H4 (cell line): ENCODE data around the gene URI1. TPM values are rescaled to one million over a fixed set of nuclear protein-coding genes. Genes with fewer than 3 reads are reported as not detected.

Experiments
- DNase-seq: peaks from one replicate; pipeline ENCODE4 v3.0.0-alpha.2; 2015; ENCODE audit warnings: low spot score
- total RNA-seq: library from RNA; depleted of rRNA; stranded (reverse); fragments of >200 nt; shearing (Covaris generic); gene quantifications from 2 replicates; pipeline ENCODE4 v1.2.3, GENCODE V29; 2014

Gene URI1
- total RNA-seq, 1 experiment from 2014 or later, result 70.8 TPM

DNA sequence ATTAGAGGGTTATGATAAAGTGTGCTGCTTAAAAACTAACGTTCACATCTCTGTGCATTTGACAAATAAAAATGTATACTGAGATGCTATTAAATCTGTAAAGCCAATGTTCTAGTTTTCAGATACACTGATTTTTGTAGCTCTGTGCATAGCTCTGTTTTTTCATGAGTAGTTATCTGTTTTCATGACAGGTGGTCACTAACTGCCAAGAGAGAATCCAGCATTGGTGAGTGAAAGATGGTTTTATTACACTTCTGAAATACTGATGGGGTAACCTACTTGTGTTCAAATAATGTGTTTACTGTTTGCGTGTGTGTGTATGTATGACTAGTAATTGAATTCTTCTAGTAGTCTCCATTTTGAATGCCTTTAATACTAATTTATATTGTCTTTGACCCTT, 29.0 kb downstream of the URI1 start:
- DNase-seq, result no peak

DNA sequence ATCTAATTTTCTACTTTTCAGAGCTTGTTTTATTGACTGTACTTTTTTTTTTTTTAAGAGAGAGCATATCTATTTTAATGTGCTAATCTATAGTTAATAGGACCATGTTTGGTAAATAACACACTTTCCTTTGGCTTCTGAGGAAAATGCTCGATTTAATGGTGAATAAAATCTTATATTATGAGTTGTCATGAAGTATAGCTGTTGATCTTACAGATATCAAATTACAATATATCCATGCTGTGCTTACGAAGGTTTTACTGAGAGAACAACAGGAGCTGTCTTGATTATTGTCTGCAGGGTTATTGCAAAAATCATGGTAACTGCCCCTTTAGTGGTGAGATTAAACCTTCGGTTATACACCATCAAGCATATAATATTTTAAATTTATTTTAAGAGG, 29.6 kb downstream of the URI1 start:
- no peak for DNase-seq

DNA sequence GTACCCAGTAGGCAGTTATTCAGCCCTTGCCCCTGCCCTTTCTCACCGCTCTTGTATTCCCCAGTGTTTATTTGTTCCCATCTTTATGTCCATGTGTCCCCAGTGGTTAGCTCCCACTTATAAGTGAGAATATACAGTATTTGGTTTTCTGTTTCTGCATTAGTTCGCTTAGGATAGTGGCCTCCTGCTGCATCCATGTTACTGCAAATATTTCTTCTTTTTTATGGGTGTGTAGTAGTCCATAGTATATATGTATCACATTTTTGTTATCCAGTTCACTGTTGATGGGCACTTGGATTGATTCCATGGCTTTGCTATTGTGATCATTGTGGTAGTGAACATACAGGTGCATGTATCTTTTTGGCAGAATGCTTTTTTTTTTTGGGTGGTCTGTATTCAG, 32.7 kb downstream of the URI1 start:
- DNase-seq, result no peak

DNA sequence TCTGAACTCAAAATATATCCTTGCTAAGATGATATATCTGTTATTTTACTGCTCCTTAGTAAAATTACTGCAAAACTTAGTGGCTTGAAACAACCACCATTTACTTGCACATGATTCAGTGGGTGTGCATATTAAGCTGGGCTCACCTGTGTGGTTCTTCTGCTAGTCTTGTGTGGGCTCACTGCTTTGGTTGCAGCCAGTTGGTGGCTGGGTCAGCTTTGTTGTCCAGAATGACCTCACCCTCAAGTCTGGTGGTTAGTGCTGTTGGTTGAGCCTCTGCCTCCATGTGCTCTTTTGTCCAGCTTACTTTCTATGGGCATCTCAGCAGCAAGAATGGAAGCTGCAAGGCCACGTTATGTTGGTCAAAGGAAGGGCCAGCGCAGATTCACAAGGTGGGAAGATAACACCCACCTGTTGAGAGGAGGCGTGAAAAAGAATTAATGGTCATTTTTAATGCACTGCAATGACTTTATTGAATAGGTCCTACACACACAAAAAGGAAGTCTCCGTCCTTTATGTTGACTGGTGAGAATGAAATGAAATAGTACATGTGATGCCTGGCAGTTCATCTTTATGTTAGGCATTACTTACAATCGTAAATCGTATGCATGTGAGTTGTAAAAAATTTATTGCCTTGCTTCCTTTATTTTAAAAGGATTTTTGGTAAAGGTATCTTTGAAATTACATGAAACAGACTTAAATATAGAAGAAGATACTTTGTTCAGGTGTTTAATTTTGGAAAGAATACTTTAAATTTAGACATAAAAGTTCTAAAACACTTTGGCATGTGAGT, 34.3 kb downstream of the URI1 start:
- no peak for DNase-seq

DNA sequence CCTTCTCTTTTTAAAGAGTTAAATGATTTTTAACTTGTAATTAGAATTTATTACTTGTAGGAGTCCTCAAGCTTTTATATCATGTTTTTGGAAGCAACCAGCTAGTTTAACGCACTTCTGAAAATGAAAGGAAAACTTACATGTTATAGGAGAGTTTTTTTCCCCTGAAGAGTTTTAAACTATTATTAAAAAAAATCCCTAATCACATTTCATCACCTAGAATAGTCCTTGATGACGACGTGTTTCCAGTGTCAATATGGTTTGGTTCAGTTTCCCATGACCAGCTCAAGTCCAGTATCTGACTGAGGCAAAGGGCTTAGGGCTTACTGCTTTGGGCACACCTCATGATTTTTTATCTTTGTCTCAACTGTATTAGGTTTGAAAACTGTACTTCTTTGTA, 36.0 kb downstream of the URI1 start:
- no peak for DNase-seq

DNA sequence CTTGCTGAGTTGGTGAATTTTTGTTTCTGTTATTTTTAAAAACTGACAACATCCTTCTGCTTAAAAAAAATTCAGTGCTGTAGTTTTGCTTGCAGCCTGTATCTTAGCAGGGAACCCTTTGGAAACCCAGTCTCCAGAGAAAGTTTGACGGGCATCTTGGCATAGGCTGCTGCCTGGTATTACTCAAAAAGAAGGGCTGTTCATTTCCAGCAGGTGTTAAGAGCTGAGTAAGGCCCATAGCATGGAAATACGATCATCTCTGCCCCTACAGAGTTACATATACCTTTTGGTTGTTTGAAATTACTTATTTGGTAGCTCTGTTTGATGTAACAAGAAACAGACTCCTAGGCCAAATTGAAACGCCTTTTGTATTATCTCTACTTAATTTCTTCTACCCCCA, 41.5 kb downstream of the URI1 start:
- DNase-seq, result no peak

DNA sequence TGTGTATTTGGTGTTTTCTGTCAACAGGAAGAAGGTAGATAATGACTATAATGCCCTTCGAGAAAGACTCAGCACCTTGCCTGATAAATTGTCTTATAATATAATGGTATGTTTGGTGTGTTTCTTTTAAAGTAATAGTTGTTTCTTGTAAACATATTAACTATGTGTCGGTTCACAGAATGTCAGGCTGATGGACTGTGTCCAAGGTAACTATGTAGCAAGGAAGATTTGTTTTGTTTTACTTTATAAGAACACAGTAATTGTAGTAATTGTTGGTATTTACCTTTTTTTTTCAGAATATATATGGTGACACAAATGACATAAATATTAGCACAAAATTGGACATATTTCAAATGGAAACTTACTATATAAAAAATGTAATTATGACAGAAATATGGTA, 43.2 kb downstream of the URI1 start:
- DNase-seq, result no peak

DNA sequence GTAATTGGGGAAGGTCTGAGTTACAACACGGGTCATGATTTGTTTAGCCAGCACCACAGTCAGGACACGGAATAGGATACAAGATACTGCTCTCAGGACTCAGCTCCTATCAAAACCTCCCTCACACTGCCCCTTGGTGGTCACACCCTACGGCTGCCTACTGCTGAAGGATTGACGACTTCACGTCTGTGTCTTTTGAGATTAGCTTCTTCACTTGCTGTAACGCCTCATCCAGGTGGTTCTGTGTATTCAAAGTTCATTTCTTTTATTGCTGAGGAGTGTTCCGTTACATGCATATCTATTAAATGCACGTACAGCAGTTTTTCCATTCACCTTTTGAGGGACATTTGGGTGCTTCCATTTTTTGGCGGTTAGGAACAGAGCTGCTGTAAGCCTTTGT, 46.3 kb downstream of the URI1 start:
- no peak for DNase-seq

DNA sequence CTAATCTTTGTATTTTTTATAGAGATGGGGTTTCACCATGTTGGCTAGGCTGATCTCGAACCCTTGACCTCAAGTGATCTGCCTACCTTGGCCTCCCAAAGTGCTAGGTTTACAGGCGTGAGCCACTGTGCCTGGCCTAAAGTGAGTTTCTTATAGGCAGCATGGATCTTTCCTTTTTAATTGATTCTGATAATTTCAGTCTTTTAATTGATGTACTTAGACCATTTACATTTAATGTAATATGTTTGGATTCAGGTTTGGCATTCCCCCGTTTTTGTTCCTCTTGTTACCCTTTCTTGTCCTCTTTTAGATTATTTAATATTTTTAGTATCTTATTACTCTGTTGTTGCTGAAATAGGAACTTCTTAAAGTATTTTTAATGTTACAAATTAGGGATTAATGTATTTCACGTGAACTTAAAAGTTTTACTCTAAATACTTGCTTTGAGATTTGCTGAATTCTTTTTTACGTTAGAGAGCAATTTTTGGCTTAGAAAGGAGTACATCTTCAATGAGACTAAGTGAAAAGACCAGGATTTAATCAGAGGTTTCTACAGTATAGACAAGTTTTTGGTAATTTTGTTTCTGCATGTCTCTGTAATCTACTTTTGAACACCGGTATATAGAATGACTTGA, 50.3 kb downstream of the URI1 start:
- no peak for DNase-seq

DNA sequence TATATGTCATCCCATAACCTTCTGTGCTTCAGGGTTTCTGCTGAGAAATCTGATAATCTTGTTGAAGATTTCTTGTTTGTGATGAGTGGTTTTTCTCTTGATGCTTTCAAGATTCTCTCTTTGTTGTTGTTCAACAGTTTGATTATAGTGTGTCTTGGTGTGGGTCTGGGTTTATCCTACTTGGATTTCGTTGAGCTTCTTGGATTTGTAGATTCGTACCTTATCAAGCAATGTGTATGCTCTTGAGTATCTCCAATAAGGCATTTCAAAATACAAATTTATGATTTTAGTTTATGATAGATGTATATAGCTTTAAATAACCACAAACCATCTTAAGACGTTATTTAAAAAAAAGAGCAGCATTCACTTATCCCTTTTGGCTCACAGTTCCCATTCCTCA, 57.5 kb downstream of the URI1 start:
- DNase-seq, result no peak

DNA sequence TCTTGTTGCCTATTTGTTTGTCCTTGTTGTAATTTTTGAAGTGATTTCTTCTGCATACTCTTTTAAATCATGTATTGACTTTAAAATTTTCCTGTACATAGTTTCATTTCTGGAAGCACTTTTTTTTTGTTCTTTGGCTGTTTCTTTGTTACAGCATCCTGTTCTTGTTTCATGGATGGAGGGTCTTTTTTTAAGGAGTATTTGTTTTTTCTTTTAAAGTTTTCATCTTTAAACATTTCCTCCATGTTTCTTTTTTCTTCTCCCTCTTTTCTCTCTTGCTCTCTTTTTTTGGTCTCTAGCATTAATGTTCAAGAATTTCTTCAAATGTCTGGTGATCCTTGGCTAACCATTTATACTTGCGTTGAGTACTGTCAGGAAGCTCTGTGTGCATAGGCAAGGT, 58.8 kb downstream of the URI1 start:
- no peak for DNase-seq

DNA sequence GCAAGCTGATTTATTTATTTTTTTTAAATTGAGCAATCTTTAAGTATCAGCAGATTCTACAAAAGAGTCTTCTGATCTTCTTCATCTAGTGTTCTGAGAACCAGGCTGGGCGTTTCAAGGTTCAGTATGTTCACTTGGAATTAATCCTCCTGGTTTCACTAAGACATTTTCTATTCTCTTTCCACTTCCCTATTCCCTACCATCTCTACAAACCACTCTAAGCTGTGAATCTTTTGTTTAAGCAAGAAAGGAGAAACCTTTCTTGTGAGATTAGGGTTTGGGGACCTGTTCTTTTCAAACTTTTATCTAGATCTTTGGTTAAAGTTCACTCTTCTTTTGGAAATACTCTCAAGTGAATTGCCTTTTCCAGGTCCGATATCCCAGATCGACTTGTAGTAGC, 59.3 kb downstream of the URI1 start:
- no peak for DNase-seq

DNA sequence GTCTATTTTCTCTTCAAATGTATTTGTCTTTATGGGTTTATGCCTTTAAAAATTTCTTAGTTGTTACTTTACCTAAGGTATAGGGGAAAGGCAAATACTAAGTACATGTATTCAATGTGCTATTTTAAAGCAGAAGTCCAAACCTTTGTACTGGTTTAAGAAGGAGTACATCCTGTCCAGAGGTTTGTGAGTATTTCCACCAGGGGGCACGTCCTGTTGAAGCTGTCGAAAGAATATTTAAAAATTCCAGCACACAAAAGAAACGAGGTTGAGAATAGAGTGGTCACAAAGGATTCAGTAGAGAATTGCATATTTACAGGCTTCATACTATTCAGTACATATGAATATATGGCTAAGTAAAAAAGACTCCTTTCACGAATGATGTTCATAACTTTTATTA, 59.8 kb downstream of the URI1 start:
- no peak for DNase-seq

DNA sequence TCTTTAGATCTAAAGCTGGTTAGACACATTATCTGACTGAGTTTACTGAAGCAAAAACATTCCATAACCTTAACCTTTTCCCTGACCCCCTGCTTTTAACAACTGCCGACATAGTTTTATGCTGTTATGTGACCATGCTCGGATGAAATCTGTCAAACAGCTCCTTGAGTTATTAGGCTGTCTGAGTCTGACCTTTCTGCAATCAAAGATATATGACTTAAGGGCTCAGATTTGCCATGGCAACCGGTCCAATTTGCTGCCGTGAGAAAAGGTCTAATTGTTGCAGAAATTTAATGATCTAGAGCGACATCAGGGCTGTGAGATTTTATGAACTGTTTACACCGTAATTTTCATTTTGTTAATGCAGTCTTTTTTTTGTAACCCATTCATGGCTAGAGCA, 61.8 kb downstream of the URI1 start:
- DNase-seq, result no peak

DNA sequence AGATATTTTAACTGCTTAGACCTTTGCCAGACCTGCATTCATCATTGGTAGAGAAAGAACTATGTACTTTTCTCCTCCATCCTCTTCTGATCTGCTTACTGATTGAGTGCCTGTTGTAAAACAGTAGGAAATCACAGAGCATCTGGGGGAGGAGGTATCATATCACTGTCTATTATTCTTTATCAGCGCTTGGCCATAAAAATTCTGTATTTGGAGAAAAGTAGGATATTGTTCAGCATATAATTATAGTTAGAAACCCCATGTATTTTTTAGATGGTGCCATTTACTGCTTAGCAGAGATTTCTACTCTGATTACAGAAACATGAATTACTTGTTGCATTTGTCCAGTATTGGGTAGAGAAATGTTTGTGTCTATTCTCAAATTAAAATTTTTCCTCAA, 62.4 kb downstream of the URI1 start:
- DNase-seq, result no peak

DNA sequence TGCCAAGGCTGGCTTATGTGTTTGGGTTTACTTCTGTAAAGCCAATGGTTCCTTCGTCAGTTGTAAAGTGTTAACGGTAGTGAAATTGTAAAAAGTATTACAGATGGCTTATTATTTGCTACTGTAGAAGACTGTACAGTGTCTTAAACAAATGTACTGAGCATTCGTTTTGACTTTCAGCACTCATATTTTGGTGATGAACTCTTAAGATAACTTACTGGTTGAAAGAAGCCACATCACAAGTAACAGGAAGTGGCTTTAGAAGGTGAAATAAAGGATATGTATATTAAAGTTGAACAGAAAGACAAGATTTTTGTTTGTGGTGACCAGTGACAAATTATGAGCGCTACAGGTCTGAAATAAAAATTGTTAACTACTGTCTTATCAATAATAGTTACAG, 64.2 kb downstream of the URI1 start:
- DNase-seq, result no peak

DNA sequence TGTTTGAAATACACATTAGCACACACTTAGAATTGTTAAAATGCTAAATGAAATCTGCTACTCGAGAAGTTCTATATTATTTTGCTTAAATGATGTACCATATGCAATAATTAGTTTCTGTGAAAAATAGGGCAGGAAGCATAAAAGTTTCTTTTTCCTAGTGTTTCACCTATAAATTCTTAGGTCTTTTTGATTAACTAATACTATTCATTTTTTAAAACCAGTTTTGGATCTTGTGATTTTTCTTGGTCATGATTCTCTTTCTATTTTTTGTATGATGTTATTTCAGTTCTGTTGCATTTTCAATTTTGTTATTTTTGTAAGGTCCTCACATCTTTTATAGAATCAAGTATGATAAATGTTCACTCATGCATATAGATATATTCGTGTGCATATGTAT, 66.1 kb downstream of the URI1 start:
- no peak for DNase-seq

DNA sequence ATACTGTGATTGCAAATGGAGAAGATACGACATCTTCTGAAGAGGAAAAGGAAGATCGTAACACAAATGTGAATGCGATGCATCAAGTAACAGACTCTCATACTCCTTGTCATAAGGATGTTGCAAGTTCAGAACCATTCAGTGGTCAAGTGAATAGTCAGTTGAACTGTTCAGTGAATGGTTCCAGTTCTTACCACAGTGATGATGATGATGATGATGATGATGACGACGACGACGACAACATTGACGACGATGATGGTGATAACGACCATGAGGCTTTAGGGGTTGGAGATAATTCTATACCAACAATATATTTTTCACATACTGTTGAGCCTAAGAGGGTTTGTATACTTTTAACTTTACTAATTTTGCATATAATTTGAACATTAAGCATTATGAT, 67.0 kb downstream of the URI1 start:
- no peak for DNase-seq

DNA sequence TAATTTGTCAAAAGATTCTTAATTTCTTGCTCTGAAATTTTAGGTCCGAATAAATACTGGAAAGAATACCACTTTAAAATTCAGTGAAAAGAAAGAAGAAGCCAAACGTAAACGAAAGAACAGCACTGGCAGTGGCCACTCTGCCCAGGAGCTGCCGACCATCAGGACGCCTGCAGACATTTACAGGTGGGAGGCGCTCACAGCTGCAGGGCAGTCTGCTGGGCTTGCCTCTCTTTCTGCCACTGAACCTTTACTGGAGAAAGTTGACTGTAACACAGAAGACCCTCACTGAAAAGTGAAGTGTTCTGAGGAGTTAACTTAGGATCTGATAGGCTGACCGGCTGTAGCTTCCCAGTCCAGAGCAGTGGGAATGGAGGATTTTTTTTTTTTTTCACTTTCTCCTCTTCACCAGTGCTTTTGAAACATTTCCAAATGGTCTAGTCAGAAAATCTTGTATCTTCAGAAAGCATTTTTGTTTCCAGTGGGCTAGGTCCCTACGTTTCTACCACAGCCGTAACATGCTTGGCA, 69.1 kb downstream of the URI1 start:
- DNase-seq, result no peak

DNA sequence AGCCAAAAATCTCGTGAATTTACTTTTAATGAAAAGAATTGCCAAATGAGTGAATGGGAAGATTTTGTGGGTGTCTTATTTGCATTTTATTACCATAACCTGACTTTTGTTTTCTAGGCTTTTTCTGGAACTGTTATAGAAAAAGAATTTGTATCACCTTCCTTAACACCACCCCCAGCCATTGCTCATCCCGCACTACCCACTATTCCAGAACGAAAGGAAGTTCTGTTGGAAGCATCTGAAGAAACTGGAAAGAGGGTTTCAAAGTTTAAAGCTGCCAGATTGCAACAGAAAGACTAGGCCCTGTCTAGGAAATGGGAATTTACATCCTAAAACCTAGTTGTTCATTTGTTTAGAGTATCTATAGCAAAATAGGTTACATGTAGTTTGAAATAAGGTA, 72.7 kb downstream of the URI1 start:
- no peak for DNase-seq

DNA sequence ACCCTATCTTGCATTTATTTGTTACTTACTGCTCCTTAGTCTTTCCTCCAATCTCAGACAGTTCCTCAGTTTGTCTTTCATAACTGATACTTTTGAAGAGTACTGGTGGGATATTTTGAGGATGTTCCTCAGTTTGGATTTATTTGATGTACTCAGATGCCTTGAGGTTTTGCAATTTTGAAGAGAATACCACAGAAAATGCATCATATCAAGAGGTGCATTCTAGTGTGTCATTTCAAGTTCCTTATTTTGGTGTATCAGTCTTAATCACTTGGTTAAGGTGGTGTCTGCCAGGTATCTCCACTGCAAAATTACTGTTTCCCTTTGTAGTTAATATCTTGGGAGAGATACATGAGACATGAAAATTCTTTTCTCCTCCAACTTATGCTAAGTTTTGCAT, 75.1 kb downstream of the URI1 start:
- DNase-seq, result no peak

DNA sequence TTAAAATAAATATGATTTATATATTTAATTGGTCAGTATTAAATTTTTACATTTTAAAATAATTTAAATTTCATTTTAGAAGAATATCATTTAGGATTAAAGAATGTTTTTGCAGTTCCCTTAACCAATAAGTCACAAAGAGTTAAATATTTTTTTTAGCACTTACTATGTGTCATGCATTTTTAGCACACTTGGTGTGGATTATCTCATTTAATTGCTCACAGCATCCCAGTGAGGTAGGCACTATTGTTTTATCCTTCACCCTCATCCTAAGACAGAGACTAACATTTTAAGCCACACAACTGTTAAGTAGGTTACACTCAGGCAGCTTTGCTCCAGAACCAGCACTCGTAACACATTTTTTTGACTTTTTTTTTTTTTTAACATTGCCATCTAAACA, 78.2 kb downstream of the URI1 start:
- DNase-seq, result no peak

DNA sequence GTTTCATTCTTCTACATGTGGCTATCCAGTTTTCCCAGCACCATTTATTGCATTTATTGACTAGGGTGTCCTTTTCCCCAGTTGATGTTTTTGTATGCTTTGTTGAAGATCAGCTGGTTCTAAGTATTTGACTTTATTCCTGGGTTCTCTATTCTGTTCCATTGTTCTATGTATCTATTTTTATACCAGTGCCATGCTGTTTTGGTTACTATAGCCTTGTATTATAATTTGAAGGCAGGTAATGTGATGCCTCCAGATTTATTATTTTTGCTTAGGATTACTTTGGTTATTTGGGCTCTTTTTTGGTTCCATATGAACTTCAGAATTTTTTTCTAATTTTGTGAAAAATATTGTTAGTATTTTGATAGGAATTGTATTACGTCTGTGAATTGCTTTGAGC, 80.6 kb downstream of the URI1 start:
- no peak for DNase-seq

DNA sequence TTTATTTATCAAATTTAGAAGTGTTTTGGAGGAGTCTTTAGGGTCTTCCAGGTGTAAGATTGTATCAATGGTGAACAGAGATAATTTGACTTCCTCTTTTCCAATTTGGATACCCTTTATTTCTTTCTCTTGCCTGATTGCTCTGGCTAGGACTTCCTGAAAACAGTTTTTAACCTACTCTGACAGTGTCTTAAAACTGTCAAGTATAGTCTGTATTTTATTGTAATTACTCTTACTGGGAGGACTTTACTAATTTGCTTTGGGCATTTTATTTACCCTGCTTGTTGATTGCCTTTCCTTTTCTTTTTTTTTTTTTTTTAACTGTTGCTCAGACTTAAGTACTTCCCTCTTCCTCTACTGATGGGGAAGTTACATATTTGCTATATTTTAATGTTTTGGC, 81.3 kb downstream of the URI1 start:
- DNase-seq, result no peak
